MM.1S (cell line): Measurements from ENCODE around the gene CD34.

ENCODE experiments used
- DNase-seq: peaks from one replicate; pipeline ENCODE4 v3.0.0-alpha.2; 2015
- H2AFZ ChIP-seq: fragments of 300-600 bp; sonication (generic); 2 replicates; pipeline ENCODE4 v1.6.0; 2016; ENCODE audit warnings: antibody characterized with exemption, low read length
- H3F3A ChIP-seq: fragments of 300-600 bp; sonication (generic); 2 replicates; pipeline ENCODE4 v1.6.1; 2016; ENCODE audit warnings: mild to moderate bottlenecking, antibody characterized with exemption, low read length, moderate library complexity, mixed read lengths; ENCODE audit not compliant: insufficient read depth
- H3K27ac ChIP-seq: fragments of 300-600 bp; sonication (generic); 2 replicates; pipeline ENCODE4 v1.5.1; 2016; ENCODE audit warnings: mild to moderate bottlenecking, low read length
- H3K27me3 ChIP-seq: fragments of 300-600 bp; sonication (generic); replicated peaks from 2 replicates; pipeline ENCODE4 v1.6.0; 2016; ENCODE audit warnings: low read length; ENCODE audit not compliant: insufficient read depth
- H3K36me3 ChIP-seq: fragments of 300-600 bp; sonication (generic); replicated peaks from 2 replicates; pipeline ENCODE4 v1.6.1; 2016; ENCODE audit warnings: mild to moderate bottlenecking, low read length, mixed read lengths; ENCODE audit not compliant: insufficient read depth
- H3K4me1 ChIP-seq: fragments of 300-600 bp; sonication (generic); 2 replicates; pipeline ENCODE4 v1.6.1; 2016; ENCODE audit warnings: low read length, mixed read lengths
- H3K4me2 ChIP-seq: fragments of 300-600 bp; sonication (generic); 2 replicates; pipeline ENCODE4 v1.6.0; 2016; ENCODE audit warnings: low read depth, low read length
- H3K4me3 ChIP-seq: fragments of 300-600 bp; sonication (generic); 2 replicates; pipeline ENCODE4 v1.5.1; 2016; ENCODE audit warnings: low read length, mixed read lengths
- H3K79me2 ChIP-seq: fragments of 300-600 bp; sonication (generic); 2 replicates; pipeline ENCODE4 v1.6.1; 2016; ENCODE audit warnings: mixed run types, low read length, mixed read lengths
- H3K9ac ChIP-seq: fragments of 300-600 bp; sonication (generic); 2 replicates; pipeline ENCODE4 v1.6.1; 2016; ENCODE audit warnings: low read length, mixed read lengths
- H3K9me2 ChIP-seq: fragments of 300-600 bp; sonication (generic); replicated peaks from 2 replicates; pipeline ENCODE4 v1.6.1; 2016; ENCODE audit warnings: mild to moderate bottlenecking, low read length, mixed read lengths; ENCODE audit not compliant: insufficient read depth
- H3K9me3 ChIP-seq: fragments of 300-600 bp; sonication (generic); replicated peaks from 2 replicates; pipeline ENCODE4 v1.6.1; 2016; ENCODE audit warnings: mild to moderate bottlenecking, low read length, mixed read lengths; ENCODE audit not compliant: insufficient read depth
- H4K20me1 ChIP-seq: fragments of 300-600 bp; sonication (generic); 2 replicates; pipeline ENCODE4 v1.6.1; 2016; ENCODE audit warnings: mild to moderate bottlenecking, low read length, moderate library complexity, mixed read lengths; ENCODE audit not compliant: insufficient read depth
- CTCF ChIP-seq: fragments of 300-600 bp; sonication (generic); IDR thresholded peaks from 2 replicates; pipeline ENCODE4 v1.5.1; 2016; ENCODE audit warnings: antibody characterized with exemption, low read length, mixed read lengths
- EZH2 ChIP-seq: fragments of 300-600 bp; sonication (generic); optimal IDR thresholded peaks from 2 replicates; pipeline ENCODE3; 2017; ENCODE audit warnings: low read depth, mild to moderate bottlenecking, antibody characterized with exemption, low read length, mixed read lengths
- EZH2phosphoT487 ChIP-seq: fragments of 300-600 bp; sonication (generic); IDR thresholded peaks from 2 replicates; pipeline ENCODE4 v1.6.1; 2018; ENCODE audit warnings: antibody characterized with exemption, low read length

CD34 gene

GRCh38 chr1:207938016-207938415 lies 27.1 kb upstream of the CD34 start:
- no peak overlapping the region for H2AFZ ChIP-seq

GRCh38 chr1:207937204-207937603 lies 26.3 kb upstream of the CD34 start:
- Histone ChIP-seq H3K36me3 (no peaks in the 10 kb centered on the region), H3K4me3 (no peak overlapping the region), H4K20me1 (no peaks in the 10 kb centered on the region), H3K4me2 (no peak overlapping the region), H3K4me1 (peaks cover 12% of the 10 kb centered on the region), H3K27ac (no peak overlapping the region), H3K9ac (no peak overlapping the region), H3K9me2 (no peaks in the 10 kb centered on the region), H2AFZ (no peak overlapping the region), H3K79me2 (no peaks in the 10 kb centered on the region), H3K9me3 (no peaks in the 10 kb centered on the region), H3F3A (peaks cover 5% of the 10 kb centered on the region), H3K27me3 (no peaks in the 10 kb centered on the region)
- DNase-seq = no peak
- TF ChIP-seq EZH2 (no peak), EZH2phosphoT487 (no peak), CTCF (no peak)

More at GRCh38 chr1:207938016-207938415, 27.1 kb upstream of the CD34 start:
- DNase-seq = no peak
- no peaks in the 10 kb centered on the region for H3K9me3 ChIP-seq
- no peaks in the 10 kb centered on the region for H4K20me1 ChIP-seq
- no peak overlapping the region for H3K4me2 ChIP-seq
- no peaks in the 10 kb centered on the region for H3K36me3 ChIP-seq
- no peak overlapping the region for H3K27ac ChIP-seq
- H3K27me3 ChIP-seq = no peaks in the 10 kb centered on the region
- peaks cover 12% of the 10 kb centered on the region for H3K4me1 ChIP-seq
- no peaks in the 10 kb centered on the region for H3K79me2 ChIP-seq
- H3F3A ChIP-seq = peaks cover 7% of the 10 kb centered on the region
- H3K9ac ChIP-seq = no peak overlapping the region
- TF ChIP-seq CTCF (no peak), EZH2phosphoT487 (no peak), EZH2 (no peak)
- H3K9me2 ChIP-seq = no peaks in the 10 kb centered on the region
- no peak overlapping the region for H3K4me3 ChIP-seq

GRCh38 chr1:207935166-207935583 lies 24.2 kb upstream of the CD34 start:
- Histone ChIP-seq H3K4me2 (peak overlapping the region; percentile 18; the same call in 1 of the 2 replicates), H3K9ac (no peak overlapping the region), H3K9me2 (no peaks in the 10 kb centered on the region), H3K27ac (no peak overlapping the region), H3K9me3 (no peaks in the 10 kb centered on the region), H3F3A (no peaks in the 10 kb centered on the region), H4K20me1 (no peaks in the 10 kb centered on the region), H3K4me1 (peaks cover 8% of the 10 kb centered on the region; the same call in 1 of the 2 replicates), H2AFZ (peak overlapping the region; percentile 61), H3K79me2 (no peaks in the 10 kb centered on the region), H3K36me3 (no peaks in the 10 kb centered on the region), H3K27me3 (no peaks in the 10 kb centered on the region), H3K4me3 (no peak overlapping the region)
- no peak for DNase-seq
- TF ChIP-seq EZH2 (no peak), CTCF (no peak), EZH2phosphoT487 (no peak)
